Stimulated activated CD4-positive, alpha-beta T cell treated with anti-CD3 and anti-CD28 coated beads, Interleukin-12 subunit alpha, Interleukin-12 subunit beta, amount 100 ng/mL, for 48 hours (primary cell): ENCODE measurements around the gene PAGR1.
"Not testable (repeated sequence)": the region's sequence is repeated elsewhere in the genome, so short reads cannot be mapped to it uniquely, and the experiment has no call there.

ENCODE experiments used
- DNase-seq, 3 donors: peaks; one replicate each; pipeline ENCODE4 v3.0.0-alpha.2; 2020; ENCODE audit warnings: low read depth in 2 of 3, low spot score in 1 of 3

PAGR1 gene

GRCh38 chr16:29862884-29863668 is 47.1 kb downstream of the PAGR1 start, which contains the start of gene CDIPT:
TSS of gene CDIPT (minus strand) at chr16:29863226. CDS start at chr16:29862857, 369 bp downstream.
- DNase-seq = peak; percentile 90 to 95 (median 90)

GRCh38 chr16:29863669-29863984 is 47.7 kb downstream of the PAGR1 start:
- DNase-seq = no peak

- no peak for DNase-seq
Measured at GRCh38 chr16:29864205-29864604, 48.3 kb downstream of the PAGR1 start.

GRCh38 chr16:29868396-29869009 is 52.6 kb downstream of the PAGR1 start:
- no peak for DNase-seq

- not testable (repeated sequence) for DNase-seq
Measured at GRCh38 chr16:29869067-29869466, 53.1 kb downstream of the PAGR1 start.
